Measurements from ENCODE around the gene ARHGAP4.
A peak's percentile ranks its signal among the peaks of the same experiment; 100 is the strongest.

ARHGAP4 gene

DNA sequence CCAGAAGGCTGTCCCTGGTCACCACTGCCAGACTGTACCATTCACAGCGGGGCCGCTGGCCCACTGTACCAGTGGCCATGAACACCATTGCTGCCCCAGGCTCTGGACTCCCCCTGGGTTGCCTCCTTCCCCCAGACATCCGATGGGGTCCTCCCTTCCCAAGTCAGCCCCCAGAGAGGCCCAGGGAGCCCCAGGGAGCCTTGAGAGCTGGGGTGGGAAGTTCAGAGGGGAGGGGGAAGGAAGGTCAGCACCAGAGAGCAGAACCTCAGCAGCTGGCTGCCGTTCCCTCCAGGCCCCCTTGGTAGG is 441 bp upstream of the ARHGAP4 start:
- Histone ChIP-seq H3K4me2 (ENCODE audit: low read length) (peak overlapping the region; percentile 95), H3K9ac (ENCODE audit: low read length) (peak overlapping the region; percentile 97), H3K27me3 (ENCODE audit: insufficient read depth, low read length) (no peaks in the 10 kb centered on the region), H3K9me2 (ENCODE audit: low read depth, low read length) (no peaks in the 10 kb centered on the region), H3K9me3 (ENCODE audit: low read length) (no peaks in the 10 kb centered on the region), H3F3A (ENCODE audit: insufficient read depth, low read length) (no peaks in the 10 kb centered on the region), H3K27ac (ENCODE audit: low read depth, low read length, poor library complexity, severe bottlenecking) (peak overlapping the region; percentile 100), H3K4me1 (ENCODE audit: insufficient read depth, low read length, severe bottlenecking) (peaks cover 59% of the 10 kb centered on the region), H3K79me2 (ENCODE audit: insufficient read depth, low read length) (no peaks in the 10 kb centered on the region), H3K4me3 (ENCODE audit: low read depth, low read length, poor library complexity, severe bottlenecking) (peak overlapping the region; percentile 95), H2AFZ (ENCODE audit: low read length) (no peak overlapping the region), H3K36me3 (ENCODE audit: insufficient read depth, low read length) (peaks cover 23% of the 10 kb centered on the region; the same call in 1 of the 2 replicates), H4K20me1 (ENCODE audit: insufficient read depth, low read length) (no peaks in the 10 kb centered on the region)
- TF ChIP-seq EZH2 (IDR thresholded peaks at IDR 0.05; ENCODE audit: borderline replicate concordance, low read length): no peak
- TF ChIP-seq, protein P1, sequence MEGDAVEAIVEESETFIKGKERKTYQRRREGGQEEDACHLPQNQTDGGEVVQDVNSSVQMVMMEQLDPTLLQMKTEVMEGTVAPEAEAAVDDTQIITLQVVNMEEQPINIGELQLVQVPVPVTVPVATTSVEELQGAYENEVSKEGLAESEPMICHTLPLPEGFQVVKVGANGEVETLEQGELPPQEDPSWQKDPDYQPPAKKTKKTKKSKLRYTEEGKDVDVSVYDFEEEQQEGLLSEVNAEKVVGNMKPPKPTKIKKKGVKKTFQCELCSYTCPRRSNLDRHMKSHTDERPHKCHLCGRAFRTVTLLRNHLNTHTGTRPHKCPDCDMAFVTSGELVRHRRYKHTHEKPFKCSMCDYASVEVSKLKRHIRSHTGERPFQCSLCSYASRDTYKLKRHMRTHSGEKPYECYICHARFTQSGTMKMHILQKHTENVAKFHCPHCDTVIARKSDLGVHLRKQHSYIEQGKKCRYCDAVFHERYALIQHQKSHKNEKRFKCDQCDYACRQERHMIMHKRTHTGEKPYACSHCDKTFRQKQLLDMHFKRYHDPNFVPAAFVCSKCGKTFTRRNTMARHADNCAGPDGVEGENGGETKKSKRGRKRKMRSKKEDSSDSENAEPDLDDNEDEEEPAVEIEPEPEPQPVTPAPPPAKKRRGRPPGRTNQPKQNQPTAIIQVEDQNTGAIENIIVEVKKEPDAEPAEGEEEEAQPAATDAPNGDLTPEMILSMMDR (IDR thresholded peaks at IDR 0.05; ENCODE audit: low read length): no peak

DNA sequence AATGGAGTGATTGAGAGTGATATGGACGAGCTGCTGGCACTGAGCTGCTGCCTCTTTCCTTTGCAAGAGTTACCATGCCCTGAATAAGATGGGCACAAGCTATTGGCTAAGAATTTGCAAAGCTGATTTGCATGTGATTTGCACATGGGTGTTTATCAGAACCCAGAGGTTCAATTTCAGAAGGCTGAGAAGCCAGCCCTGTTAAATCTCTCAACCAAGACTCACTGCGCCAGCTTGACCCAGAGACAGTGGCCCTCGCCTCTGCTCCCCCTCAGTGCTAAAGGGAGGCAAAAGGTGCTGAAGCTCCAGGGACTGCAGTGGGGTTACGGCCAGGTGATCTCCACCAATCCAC is 701 bp downstream of the ARHGAP4 start:
- Histone ChIP-seq H3K9me3 (ENCODE audit: low read length) (no peaks in the 10 kb centered on the region), H3K4me1 (ENCODE audit: insufficient read depth, low read length, severe bottlenecking) (peaks cover 59% of the 10 kb centered on the region), H3K27me3 (ENCODE audit: insufficient read depth, low read length) (no peaks in the 10 kb centered on the region), H3K79me2 (ENCODE audit: insufficient read depth, low read length) (no peaks in the 10 kb centered on the region), H3K27ac (ENCODE audit: low read depth, low read length, poor library complexity, severe bottlenecking) (peak overlapping the region; percentile 100), H2AFZ (ENCODE audit: low read length) (no peak overlapping the region), H3K36me3 (ENCODE audit: insufficient read depth, low read length) (peaks cover 24% of the 10 kb centered on the region; the same call in 1 of the 2 replicates), H4K20me1 (ENCODE audit: insufficient read depth, low read length) (no peaks in the 10 kb centered on the region), H3F3A (ENCODE audit: insufficient read depth, low read length) (no peaks in the 10 kb centered on the region), H3K4me2 (ENCODE audit: low read length) (peak overlapping the region; percentile 95), H3K4me3 (ENCODE audit: low read depth, low read length, poor library complexity, severe bottlenecking) (peak overlapping the region; percentile 95), H3K9ac (ENCODE audit: low read length) (peak overlapping the region; percentile 97), H3K9me2 (ENCODE audit: low read depth, low read length) (no peaks in the 10 kb centered on the region)
- no peak for TF ChIP-seq EZH2 (IDR thresholded peaks at IDR 0.05; ENCODE audit: borderline replicate concordance, low read length)
- TF ChIP-seq, protein P1 (IDR thresholded peaks at IDR 0.05; ENCODE audit: low read length): no peak

DNA sequence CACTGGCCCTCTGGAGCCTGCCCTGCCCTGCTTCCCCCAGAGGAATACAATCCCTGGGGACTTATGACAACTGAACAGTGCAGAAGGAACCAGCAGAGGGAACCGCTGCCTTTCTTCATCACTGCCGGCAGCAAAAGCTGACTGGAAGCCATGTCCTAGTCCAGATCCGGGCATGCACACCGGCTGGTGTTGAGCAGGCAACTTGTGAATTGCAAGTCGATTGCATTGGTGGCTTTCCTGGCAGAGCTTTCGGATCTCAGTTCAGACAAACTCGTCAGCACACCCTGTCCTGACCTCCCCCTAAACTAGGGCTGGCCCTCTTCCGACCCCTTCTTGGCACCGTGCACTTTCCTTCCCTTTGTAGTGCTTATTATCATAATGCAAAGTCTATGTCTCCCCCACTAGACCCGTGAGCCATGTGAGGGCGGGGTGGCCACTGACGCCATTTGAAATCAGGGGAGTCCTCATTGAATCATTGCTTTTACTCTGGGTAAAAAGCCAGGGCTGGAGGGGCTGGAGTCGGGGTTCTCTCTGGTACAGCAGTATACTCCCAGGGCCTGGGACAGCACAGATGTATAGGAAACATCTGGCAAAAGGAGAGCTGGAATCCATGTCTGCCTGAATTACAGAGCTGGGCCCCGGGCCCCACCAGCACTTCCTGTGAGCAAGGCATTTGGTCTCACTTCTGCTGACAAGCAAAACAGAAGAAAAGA is 1.8 kb downstream of the ARHGAP4 start:
- no peak overlapping the region for H2AFZ ChIP-seq (ENCODE audit: low read length)
- H3K4me2 ChIP-seq (ENCODE audit: low read length): peak overlapping the region; percentile 95
- no peaks in the 10 kb centered on the region for H3K9me2 ChIP-seq (ENCODE audit: low read depth, low read length)
- H3K9ac ChIP-seq (ENCODE audit: low read length): peak overlapping the region; percentile 80
- H3K36me3 ChIP-seq (ENCODE audit: insufficient read depth, low read length): peaks cover 25% of the 10 kb centered on the region
- peak overlapping the region; percentile 95 for H3K4me3 ChIP-seq (ENCODE audit: low read depth, low read length, poor library complexity, severe bottlenecking)
- no peaks in the 10 kb centered on the region for H4K20me1 ChIP-seq (ENCODE audit: insufficient read depth, low read length)
- H3K27me3 ChIP-seq (ENCODE audit: insufficient read depth, low read length): no peaks in the 10 kb centered on the region
- no peaks in the 10 kb centered on the region for H3K79me2 ChIP-seq (ENCODE audit: insufficient read depth, low read length)
- no peaks in the 10 kb centered on the region for H3K9me3 ChIP-seq (ENCODE audit: low read length)
- peaks cover 52% of the 10 kb centered on the region for H3K4me1 ChIP-seq (ENCODE audit: insufficient read depth, low read length, severe bottlenecking)
- H3F3A ChIP-seq (ENCODE audit: insufficient read depth, low read length): no peaks in the 10 kb centered on the region
- H3K27ac ChIP-seq (ENCODE audit: low read depth, low read length, poor library complexity, severe bottlenecking): peak overlapping the region; percentile 100
- TF ChIP-seq, protein P1 (IDR thresholded peaks at IDR 0.05; ENCODE audit: low read length): no peak
- no peak for TF ChIP-seq EZH2 (IDR thresholded peaks at IDR 0.05; ENCODE audit: borderline replicate concordance, low read length)
